Kidney glomerular epithelial cell (primary cell): ENCODE measurements around the gene EI24.
"Not testable (repeated sequence)": the region's sequence is repeated elsewhere in the genome, so short reads cannot be mapped to it uniquely, and the experiment has no call there.

Experiments used
- DNase-seq: peaks from one replicate; lab custom pipeline; 2025; lab: John Stamatoyannopoulos, UW

The EI24 gene

GRCh38 chr11:125568970-125569914 is at the start of gene EI24:
EI24 (plus strand) TSS chr11:125569477; CDS start chr11:125572528, 3,051 bp downstream.
- peak; percentile 68 for DNase-seq

DNA sequence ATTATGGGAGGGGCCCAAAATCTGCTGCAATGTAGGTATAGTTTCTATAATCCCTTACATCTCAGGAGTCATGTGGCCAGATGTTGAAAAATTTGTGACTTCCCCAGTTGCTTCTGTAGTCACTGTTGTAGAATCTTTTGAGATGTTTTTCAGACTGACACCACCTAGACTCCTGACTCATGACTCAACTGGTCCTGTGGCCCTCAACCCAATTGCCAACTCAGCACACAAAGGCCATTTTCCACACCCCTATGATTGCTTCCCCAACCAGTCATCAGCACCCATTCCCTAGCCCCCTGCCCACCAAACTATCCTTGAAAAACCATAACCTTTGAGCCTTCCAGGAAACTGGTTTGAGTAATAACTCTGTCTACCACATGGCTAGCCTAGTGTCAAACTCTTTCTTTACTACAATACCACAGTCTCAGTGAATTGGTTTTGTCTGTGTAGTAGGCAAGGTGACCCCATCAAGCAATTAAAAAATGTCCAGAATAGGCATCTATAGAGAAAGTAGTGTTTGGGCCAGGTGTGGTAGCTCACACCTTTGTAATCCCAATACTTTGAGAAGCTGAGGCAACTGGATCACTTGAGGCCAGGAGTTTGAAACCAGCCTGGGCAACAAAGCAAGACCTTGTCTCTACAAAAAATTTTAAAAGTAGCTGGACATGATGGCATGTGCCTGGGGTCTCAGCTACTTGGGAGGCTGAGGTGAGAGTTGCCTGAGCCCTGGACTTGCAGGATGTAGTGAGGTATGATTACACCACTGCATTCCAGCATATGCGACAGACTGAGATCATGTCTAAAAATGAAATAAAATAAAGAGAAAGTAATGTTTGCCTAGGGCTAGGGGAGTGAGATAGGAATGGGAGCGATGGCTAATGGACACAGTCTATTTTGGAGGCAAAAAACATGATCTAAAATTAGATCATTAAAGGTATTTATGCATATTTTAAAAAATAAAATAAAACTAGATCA is 49.1 kb upstream of the EI24 start:
- no peak for DNase-seq

- no peak for DNase-seq
These were observed 44.0 kb upstream of the EI24 start for GRCh38 chr11:125525303-125525702.

- DNase-seq = no peak
These were observed 36.6 kb upstream of the EI24 start for GRCh38 chr11:125532668-125533067.

DNA sequence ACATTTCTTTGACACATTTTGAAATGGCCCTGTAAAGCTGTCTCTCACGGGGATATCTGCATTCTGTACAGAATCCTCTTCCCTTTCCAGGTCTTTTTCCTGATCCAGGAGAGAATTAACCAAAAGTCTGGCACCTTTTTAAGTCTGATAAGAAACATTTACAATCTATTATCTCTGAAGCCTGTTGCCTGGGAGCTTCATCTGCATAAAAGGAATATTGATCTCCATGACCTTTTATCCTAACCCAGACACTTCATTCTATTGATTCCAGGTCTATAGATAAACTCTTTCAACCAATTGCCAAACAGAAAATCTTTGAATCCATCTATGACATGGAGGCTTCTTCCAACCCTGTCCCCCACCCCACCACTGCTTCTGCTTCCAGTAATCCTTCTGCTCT is 33.7 kb upstream of the EI24 start:
- DNase-seq = no peak

DNA sequence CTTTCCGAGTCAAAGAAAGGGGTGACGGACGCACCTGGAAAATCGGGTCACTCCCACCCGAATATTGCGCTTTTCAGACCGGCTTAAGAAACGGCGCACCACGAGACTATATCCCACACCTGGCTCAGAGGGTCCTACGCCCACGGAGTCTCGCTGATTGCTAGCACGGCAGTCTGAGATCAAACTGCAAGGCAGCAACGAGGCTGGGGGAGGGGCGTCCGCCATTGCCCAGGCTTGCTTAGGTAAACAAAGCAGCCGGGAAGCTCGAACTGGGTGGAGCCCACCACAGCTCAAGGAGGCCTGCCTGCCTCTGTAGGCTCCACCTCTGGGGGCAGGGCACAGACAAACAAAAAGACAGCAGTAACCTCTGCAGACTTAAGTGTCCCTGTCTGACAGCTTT is 32.4 kb upstream of the EI24 start:
- DNase-seq = not testable (repeated sequence)

GRCh38 chr11:125542709-125543108 is 26.6 kb upstream of the EI24 start:
- no peak for DNase-seq

- DNase-seq = no peak
These were observed 18.5 kb upstream of the EI24 start for GRCh38 chr11:125550780-125551179.

GRCh38 chr11:125551835-125552342 is 17.4 kb upstream of the EI24 start:
- DNase-seq = no peak

DNA sequence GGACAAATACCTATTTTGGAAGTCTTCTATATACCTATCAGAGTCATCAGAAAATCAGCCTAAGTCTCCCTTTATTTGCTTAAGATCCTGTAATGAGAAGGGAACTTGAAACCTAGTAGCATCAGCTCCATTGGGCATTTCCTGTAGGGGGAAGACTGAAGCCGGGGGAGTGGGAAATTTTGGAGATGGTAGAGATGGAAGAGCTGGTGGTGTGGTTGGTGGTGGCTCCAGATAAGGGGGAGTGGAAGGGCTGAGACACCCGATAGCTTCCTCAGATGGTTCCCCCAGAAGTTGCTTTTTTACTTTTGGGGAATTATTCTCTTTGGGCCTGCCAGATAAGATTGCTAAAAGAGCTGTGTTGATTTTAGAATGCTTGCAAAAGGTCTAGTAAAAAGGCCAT is 16.4 kb upstream of the EI24 start:
- DNase-seq = no peak

- DNase-seq = no peak
These were observed 15.9 kb upstream of the EI24 start for GRCh38 chr11:125553357-125553756.

DNA sequence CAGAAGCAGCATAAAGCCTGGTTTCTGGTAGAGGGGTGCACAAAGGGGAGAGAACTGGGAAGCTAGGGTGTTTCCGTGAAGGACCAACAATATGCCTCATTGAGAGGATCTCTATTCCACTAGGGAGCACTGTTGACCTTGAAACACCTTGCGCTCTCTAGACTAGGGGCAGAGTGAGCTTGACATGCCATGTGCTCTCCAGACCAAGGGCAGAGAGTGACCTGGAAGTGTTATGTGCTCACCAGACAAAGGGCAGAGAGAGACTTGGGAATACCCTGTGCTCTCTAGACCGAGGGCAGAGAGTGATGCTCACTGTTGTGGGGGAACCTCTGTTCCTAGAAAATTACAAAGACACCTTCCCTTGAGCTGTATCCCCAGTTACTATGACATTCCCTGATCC is 15.2 kb upstream of the EI24 start:
- DNase-seq = no peak

DNA sequence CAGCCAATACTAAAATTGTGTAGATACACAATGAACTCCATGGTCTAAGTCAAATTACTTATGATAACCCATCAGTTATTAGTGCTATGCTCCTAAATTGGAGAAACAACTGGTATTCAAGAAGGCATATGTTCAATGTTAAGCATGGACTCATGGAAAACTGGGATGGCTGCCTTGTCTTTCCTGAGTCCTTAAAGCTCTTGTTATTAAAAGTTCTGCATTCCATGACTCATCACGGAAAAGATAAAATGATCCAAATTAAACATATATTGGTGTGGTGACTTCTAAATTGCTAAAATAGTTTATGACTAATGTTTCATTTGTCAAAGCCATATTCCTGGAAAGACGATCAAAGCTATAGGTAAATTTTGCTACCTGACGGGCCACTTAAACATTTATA is 9.4 kb upstream of the EI24 start:
- DNase-seq = no peak

GRCh38 chr11:125561924-125562323 is 7.4 kb upstream of the EI24 start:
- DNase-seq = no peak

- no peak for DNase-seq
These were observed 6.8 kb upstream of the EI24 start for GRCh38 chr11:125562430-125562829.

- DNase-seq = no peak
These were observed 4.9 kb upstream of the EI24 start for GRCh38 chr11:125564357-125564756.

DNA sequence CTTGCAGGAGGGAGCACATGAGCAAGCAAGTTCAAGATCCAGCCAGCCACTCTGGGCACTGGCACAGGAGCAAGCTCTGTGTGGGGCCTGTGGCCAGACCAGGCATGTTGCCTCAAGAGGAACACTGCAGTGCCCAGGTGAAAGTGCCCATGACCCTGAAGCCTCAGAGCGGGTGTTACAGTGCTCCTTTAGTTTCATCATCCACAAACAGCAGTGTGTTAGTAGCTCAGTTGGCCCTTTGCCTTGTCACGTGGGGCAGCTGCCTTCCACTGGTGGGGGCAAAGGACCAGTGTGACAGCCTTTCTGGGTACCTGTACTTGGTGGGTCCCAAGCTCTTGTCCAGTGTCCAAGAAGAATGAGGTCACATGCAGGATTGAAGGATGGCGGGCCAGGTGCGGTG is 3.0 kb upstream of the EI24 start:
- DNase-seq = no peak

DNA sequence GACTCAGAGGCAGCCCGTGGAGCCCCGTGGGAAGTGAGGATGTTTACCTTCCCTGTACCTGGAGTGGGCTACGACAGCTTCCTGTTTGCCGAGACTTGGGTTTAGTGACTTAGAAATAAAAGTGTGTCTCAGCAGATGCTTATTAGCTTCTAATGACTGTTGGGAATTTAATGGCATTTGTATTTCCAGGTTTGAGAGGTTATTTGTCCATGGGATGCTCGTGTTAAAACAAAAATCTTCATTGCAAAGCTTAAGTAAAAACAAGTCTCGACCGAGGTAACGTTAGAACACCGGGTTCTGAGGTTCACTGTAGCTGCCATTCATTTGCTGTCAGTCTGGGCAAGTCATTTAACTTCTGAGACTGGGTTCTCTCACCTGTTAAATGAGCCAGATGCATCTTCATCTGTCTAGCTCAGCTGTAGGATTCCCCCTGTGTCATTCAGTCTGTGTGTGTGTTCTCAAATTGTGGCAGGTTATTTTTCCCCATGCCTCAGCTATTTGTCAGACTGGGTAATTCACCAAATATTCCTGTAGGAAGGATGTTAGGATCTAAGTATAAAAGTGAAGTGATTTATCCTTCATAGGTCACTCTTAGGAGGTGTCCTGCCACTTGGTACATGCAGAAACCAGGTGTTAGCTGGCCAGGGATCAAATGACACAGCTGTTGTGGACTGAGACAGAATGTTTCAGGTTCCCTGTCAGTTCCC is 791 bp downstream of the EI24 start:
- DNase-seq = no peak

DNA sequence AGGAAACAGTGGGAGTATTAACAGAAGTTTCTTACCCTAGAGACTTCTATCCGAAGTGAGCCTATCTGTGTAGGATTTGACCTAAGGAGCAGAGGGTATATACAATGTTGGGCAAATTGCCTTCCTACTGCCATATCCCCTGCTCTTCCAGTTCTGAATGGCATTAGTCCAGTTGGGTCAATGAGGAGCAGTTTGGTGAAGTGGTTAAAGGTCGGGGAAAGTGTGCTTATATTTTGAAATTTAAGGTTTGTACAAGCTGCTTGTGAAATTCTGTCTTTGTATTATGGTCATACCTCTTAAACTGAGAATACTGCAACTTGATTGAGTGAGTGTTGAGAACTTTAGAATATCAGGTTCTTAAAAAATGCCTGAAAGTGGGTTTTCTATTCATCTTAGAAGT is 1.7 kb downstream of the EI24 start:
- DNase-seq = no peak

DNA sequence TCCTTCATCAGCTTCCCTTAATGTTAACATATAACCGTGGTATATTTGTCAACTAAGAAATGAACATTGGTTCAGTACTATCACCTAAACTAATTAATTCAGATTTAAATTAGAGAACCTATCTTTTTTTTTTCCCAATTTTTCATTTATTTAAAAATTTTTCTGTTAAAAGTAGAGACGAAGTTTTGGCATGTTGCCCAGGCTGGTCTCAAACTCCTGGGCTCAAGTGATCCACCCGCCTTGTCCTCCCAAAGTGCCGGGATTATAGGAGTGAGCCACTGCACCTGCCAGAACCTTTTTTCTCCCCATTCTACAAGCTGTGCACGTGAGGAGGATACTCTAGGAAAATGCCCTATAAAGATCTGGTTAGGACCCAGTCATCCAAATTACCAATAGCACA is 3.6 kb downstream of the EI24 start:
- no peak for DNase-seq

DNA sequence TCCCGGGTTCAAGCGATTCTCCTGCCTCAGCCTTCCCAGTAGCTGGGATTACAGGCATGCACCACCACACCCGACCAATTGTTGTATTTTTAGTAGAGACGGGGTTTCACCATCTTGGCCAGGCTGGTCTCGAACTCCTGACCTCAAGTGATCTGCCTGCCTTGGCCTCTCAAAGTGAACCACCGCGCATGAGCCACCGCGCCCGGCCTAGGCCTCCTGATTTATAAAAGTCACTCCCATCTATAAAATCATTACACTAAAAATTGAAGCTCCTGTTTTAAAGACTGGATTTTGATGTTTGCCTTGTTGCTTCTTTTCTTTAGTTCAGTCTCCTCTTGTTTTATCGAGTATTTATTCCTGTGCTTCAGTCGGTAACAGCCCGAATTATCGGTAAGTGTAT is 7.9 kb downstream of the EI24 start:
- not testable (repeated sequence) for DNase-seq

GRCh38 chr11:125578783-125579182 is 9.5 kb downstream of the EI24 start:
- no peak for DNase-seq
